ENCODE measurements around the gene MIA2.
"Not testable (repeated sequence)": the region's sequence is repeated elsewhere in the genome, so short reads cannot be mapped to it uniquely, and the experiment has no call there.

The MIA2 gene

GRCh38 chr14:39233680-39234326 is at the start of gene MIA2:
Gene MIA2 (plus strand): TSS chr14:39233915. CDS start chr14:39234115, 200 bp downstream.
- DNase-seq (ENCODE audit: low read depth in 1 of 2, low spot score in 1 of 2), result no peak

GRCh38 chr14:39184628-39185255 is 49.0 kb upstream of the MIA2 start:
- no peak for DNase-seq (ENCODE audit: low read depth in 1 of 2, low spot score in 1 of 2)

GRCh38 chr14:39185256-39186049 is 48.3 kb upstream of the MIA2 start:
- DNase-seq (ENCODE audit: low read depth in 1 of 2, low spot score in 1 of 2), result no peak

- DNase-seq (ENCODE audit: low read depth in 1 of 2, low spot score in 1 of 2), result no peak
Measured at GRCh38 chr14:39186941-39187525, 46.7 kb upstream of the MIA2 start.

GRCh38 chr14:39203659-39204606 is 29.8 kb upstream of the MIA2 start:
- DNase-seq (ENCODE audit: low read depth in 1 of 2, low spot score in 1 of 2), result no peak

GRCh38 chr14:39207430-39207829 is 26.3 kb upstream of the MIA2 start:
- DNase-seq (ENCODE audit: low read depth in 1 of 2, low spot score in 1 of 2), result not testable (repeated sequence)

- no peak for DNase-seq (ENCODE audit: low read depth in 1 of 2, low spot score in 1 of 2)
Measured at GRCh38 chr14:39211109-39211741, 22.5 kb upstream of the MIA2 start.

GRCh38 chr14:39212034-39212433 is 21.7 kb upstream of the MIA2 start:
- DNase-seq (ENCODE audit: low read depth in 1 of 2, low spot score in 1 of 2), result no peak

GRCh38 chr14:39212693-39213092 is 21.0 kb upstream of the MIA2 start:
- DNase-seq (ENCODE audit: low read depth in 1 of 2, low spot score in 1 of 2), result no peak

GRCh38 chr14:39217214-39217879 is 16.4 kb upstream of the MIA2 start:
- no peak for DNase-seq (ENCODE audit: low read depth in 1 of 2, low spot score in 1 of 2)

GRCh38 chr14:39218171-39218769 is 15.4 kb upstream of the MIA2 start:
- DNase-seq (ENCODE audit: low read depth in 1 of 2, low spot score in 1 of 2), result no peak

GRCh38 chr14:39219075-39219499 is 14.6 kb upstream of the MIA2 start:
- DNase-seq (ENCODE audit: low read depth in 1 of 2, low spot score in 1 of 2), result no peak

GRCh38 chr14:39220473-39220872 is 13.2 kb upstream of the MIA2 start:
- DNase-seq (ENCODE audit: low read depth in 1 of 2, low spot score in 1 of 2), result not testable (repeated sequence)

GRCh38 chr14:39228044-39228443 is 5.7 kb upstream of the MIA2 start:
- no peak for DNase-seq (ENCODE audit: low read depth in 1 of 2, low spot score in 1 of 2)

- DNase-seq (ENCODE audit: low read depth in 1 of 2, low spot score in 1 of 2), result no peak
Measured at GRCh38 chr14:39228509-39229221, 5.0 kb upstream of the MIA2 start.

- peak; percentile 9 to 26 for DNase-seq (ENCODE audit: low read depth in 1 of 2, low spot score in 1 of 2)
Measured at GRCh38 chr14:39229222-39229543, 4.5 kb upstream of the MIA2 start.

GRCh38 chr14:39229601-39230110 is 4.1 kb upstream of the MIA2 start:
- DNase-seq (ENCODE audit: low read depth in 1 of 2, low spot score in 1 of 2), result no peak

- no peak for DNase-seq (ENCODE audit: low read depth in 1 of 2, low spot score in 1 of 2)
Measured at GRCh38 chr14:39230416-39231035, 3.2 kb upstream of the MIA2 start.
